K562 treated with DMSO at 1 percent for 4 hours (cell line): Measurements from ENCODE around the gene MYCT1. TPM values are rescaled to one million over a fixed set of nuclear protein-coding genes. Genes with fewer than 3 reads are reported as not detected.

Experiments
- total RNA-seq: library from RNA; unstranded; fragments of 300-600 nt; gene quantifications from 2 replicates; pipeline ENCODE4 v1.2.3, GENCODE V29; 2022; ENCODE audit not compliant: insufficient read depth

MYCT1 gene, protein sequence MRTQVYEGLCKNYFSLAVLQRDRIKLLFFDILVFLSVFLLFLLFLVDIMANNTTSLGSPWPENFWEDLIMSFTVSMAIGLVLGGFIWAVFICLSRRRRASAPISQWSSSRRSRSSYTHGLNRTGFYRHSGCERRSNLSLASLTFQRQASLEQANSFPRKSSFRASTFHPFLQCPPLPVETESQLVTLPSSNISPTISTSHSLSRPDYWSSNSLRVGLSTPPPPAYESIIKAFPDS
- not detected in 2 replicates for total RNA-seq

DNA sequence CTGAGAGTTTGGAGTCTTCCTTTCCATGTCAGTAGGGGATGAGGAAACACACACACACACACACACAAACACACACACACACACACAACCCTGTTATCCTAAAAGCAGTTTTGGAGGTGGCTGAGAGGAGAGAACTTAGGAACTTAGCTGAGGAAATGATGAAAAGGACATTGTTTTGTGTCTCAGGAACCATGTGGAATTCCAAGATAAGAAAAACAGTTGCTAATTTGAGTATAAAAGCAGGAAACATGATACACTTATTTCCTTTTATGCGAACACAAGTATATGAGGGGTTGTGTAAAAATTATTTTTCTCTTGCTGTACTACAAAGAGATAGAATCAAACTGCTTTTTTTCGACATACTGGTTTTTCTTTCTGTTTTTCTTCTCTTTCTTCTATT is at the start of gene MYCT1:
TSS of gene MYCT1 (plus strand) at position 264 of the 400 bp plus-strand sequence. CDS start at position 270, 6 bp downstream.

DNA sequence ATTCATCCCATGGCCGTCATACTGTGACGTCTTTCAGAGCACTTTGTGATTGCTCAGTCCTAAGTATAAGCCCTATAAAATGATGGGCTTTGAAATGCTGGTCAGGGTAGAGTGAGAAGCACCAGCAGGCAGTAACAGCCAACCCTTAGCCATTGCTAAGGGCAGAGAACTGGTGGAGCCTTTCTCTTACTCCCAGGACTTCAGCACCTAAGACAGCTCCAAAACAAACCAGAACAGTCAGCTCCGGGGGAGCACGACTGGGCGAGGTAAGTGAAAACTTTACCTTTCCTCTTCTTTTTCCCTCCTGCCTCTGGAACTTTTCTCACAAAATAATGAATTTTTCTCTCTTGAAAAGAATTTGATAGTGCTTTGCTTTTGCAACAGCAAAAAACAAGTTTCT is 53.0 kb downstream of the MYCT1 start, which contains the start of gene VIP:
TSS of gene VIP (plus strand) at position 104 of the 400 bp plus-strand sequence. CDS start 1,381 bp downstream, outside the sequence.

Other genes with a start within 250 kb of the MYCT1 start
- gene SYNE1, start 60.5 kb upstream of the MYCT1 start, total RNA-seq, result not detected in 2 replicates
- not detected in 2 replicates for gene VIP, start 52.9 kb downstream of the MYCT1 start, total RNA-seq